Measurements from ENCODE around the gene SLC26A6. TPM values are rescaled to one million over a fixed set of nuclear protein-coding genes. Genes with fewer than 3 reads are reported as not detected.

The SLC26A6 gene
- total and polyA plus RNA-seq, 4 donors = 4.4 to 13.1 (median 6.3) TPM

DNA sequence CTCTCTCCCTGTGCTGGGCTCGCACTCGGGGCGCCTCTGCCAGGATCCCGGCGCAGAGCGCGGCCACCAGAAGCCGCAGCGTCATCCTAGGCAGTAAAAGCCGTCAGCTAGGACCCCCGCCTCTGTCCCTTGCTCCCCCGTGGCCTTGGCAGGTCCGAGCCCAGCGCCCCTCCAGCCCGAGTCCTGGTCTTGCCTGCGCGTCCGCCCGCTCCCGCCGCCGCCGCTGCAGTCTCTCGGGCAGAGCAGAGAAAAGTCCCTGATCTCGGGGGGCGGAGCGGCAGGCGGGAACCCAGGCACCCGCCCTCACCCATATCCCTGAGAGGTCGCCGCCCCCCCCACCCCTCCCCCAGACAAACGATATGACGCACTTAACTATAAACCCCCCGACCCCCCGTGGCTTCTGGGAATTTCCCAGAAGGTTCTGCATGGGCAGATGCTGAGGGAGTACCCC is 40.2 kb downstream of the SLC26A6 start, which contains the start of gene COL7A1 (continued):
- TF ChIP-seq REST (IDR thresholded peaks at IDR 0.05) (no peak), YY1 (IDR thresholded peaks at IDR 0.05) (no peak), HNF4A (conservative IDR thresholded peaks at IDR 0.05) (no peak), RAD21 (IDR thresholded peaks at IDR 0.05) (no peak), JUND (IDR thresholded peaks at IDR 0.05) (no peak), FOXA2 (IDR thresholded peaks at IDR 0.05) (no peak), EGR1 (IDR thresholded peaks at IDR 0.05; ENCODE audit: low read depth in 2 of 2) (no peak), ATF3 (IDR thresholded peaks at IDR 0.05) (no peak), RXRA (IDR thresholded peaks at IDR 0.05) (no peak), TAF1 (conservative IDR thresholded peaks at IDR 0.05) (no peak), HNF4G (IDR thresholded peaks at IDR 0.05) (no peak), GABPA (IDR thresholded peaks at IDR 0.05 in 1 of 2, conservative IDR thresholded peaks at IDR 0.05 in 1 of 2) (no peak), FOXA1 (IDR thresholded peaks at IDR 0.05) (no peak)
- TF ChIP-seq, protein P1, sequence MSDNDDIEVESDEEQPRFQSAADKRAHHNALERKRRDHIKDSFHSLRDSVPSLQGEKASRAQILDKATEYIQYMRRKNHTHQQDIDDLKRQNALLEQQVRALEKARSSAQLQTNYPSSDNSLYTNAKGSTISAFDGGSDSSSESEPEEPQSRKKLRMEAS (IDR thresholded peaks at IDR 0.05) = no peak

GRCh38 chr3:48594417-48595049 is 40.7 kb downstream of the SLC26A6 start:
- no peak for DNase-seq (ENCODE audit: low spot score)

More at GRCh38 chr3:48594417-48595049, 40.7 kb downstream of the SLC26A6 start:
- Histone ChIP-seq H3K27me3 (ENCODE audit: control insufficient read depth in 4 of 4, insufficient read depth in 4 of 4, low read length in 3 of 4) (no peaks in the 10 kb centered on the region), H3K9me3 (ENCODE audit: control insufficient read depth in 4 of 4, low read length in 3 of 4) (no peaks in the 10 kb centered on the region), H3K27ac (ENCODE audit: low read depth in 1 of 2, low read length in 2 of 2) (no peak overlapping the region), H3K4me3 (ENCODE audit: low read depth in 1 of 3, low read length in 3 of 3) (no peak overlapping the region), H3K9ac (ENCODE audit: low read depth in 1 of 2, low read length in 2 of 2) (no peak overlapping the region), H3K4me1 (ENCODE audit: control insufficient read depth in 4 of 4, insufficient read depth in 4 of 4, low read length in 3 of 4) (peaks cover 0 to 4% (median 0%) of the 10 kb centered on the region in 4 donors), H3K36me3 (ENCODE audit: control insufficient read depth in 4 of 4, insufficient read depth in 3 of 4, low read depth in 1 of 4, low read length in 3 of 4) (peaks cover 6 to 21% (median 15%) of the 10 kb centered on the region in 4 donors)
- 44% methylated on average over 39 of the region's 39 CpGs for WGBS
- no peak for TF ChIP-seq RXRA (IDR thresholded peaks at IDR 0.05)
- TF ChIP-seq FOXA1 (IDR thresholded peaks at IDR 0.05) = no peak
- no peak for TF ChIP-seq YY1 (IDR thresholded peaks at IDR 0.05)
- no peak for TF ChIP-seq NR2F2 (IDR thresholded peaks at IDR 0.05)
- TF ChIP-seq FOXA2 (IDR thresholded peaks at IDR 0.05) = no peak
- TF ChIP-seq REST (IDR thresholded peaks at IDR 0.05) = no peak
- no peak for TF ChIP-seq GABPA (IDR thresholded peaks at IDR 0.05 in 1 of 2, conservative IDR thresholded peaks at IDR 0.05 in 1 of 2)
- TF ChIP-seq EGR1 (IDR thresholded peaks at IDR 0.05; ENCODE audit: low read depth in 2 of 2) = no peak
